GM13976 (cell line): Measurements from ENCODE around the gene EMILIN2.

Source experiments
- DNase-seq: peaks from one replicate; pipeline ENCODE4 v3.0.0; 2012; ENCODE audit warnings: low spot score
- CTCF ChIP-seq: IDR thresholded peaks from 2 replicates; pipeline ENCODE4 v1.5.1; 2012; ENCODE audit warnings: borderline replicate concordance, mild to moderate bottlenecking; ENCODE audit not compliant: insufficient read depth; ENCODE audit errors: extremely low read depth, missing control alignments, control extremely low read depth
- in situ Hi-C: fragments of 300-500 bp; cut with MboI; formaldehyde crosslinking; loops from one replicate; pipeline ENCODE4 v1.12.0; 2022; ENCODE audit warnings: low sequenced_read_pairs, mixed read lengths, inconsistent platforms; ENCODE audit not compliant: unreplicated experiment

Gene EMILIN2

GRCh38 chr18:2907550-2908135, 60.8 kb downstream of the EMILIN2 start:
- no peak for TF ChIP-seq CTCF
- DNase-seq = no peak
- in situ Hi-C loops = no loop called here

GRCh38 chr18:2908166-2908945, 61.5 kb downstream of the EMILIN2 start:
- DNase-seq = no peak
- no peak for TF ChIP-seq CTCF
- in situ Hi-C loops = no loop called here

GRCh38 chr18:2908946-2909335, 62.1 kb downstream of the EMILIN2 start:
- in situ Hi-C loops = no loop called here
- no peak for DNase-seq
- no peak for TF ChIP-seq CTCF

GRCh38 chr18:2909431-2910140, 62.8 kb downstream of the EMILIN2 start:
- no peak for TF ChIP-seq CTCF
- in situ Hi-C loops = no loop called here
- DNase-seq = no peak

GRCh38 chr18:2910261-2910660, 63.5 kb downstream of the EMILIN2 start:
- in situ Hi-C loops = no loop called here
- DNase-seq = no peak
- no peak for TF ChIP-seq CTCF

- in situ Hi-C loops = no loop called here
- no peak for DNase-seq
- no peak for TF ChIP-seq CTCF
Measured at GRCh38 chr18:2910751-2911425, 64.1 kb downstream of the EMILIN2 start.
